Suprapubic skin (tissue), 4 donors: ENCODE results near the gene SOS2. TPM values are rescaled to one million over a fixed set of nuclear protein-coding genes. Genes with fewer than 3 reads are reported as not detected.

ENCODE experiments used
- DNase-seq, 2 donors: peaks; one replicate each; pipeline ENCODE4 v3.0.0-alpha.2; 2019; ENCODE audit warnings: low spot score in 2 of 2
- H3K27ac ChIP-seq: fragments of 200-600 bp; sonication (generic); one replicate; pipeline ENCODE4 v1.5.1; 2019
- H3K27me3 ChIP-seq: fragments of 200-600 bp; sonication (generic); one replicate; pipeline ENCODE4 v1.5.1; 2019
- H3K36me3 ChIP-seq: fragments of 200-600 bp; sonication (generic); one replicate; pipeline ENCODE4 v1.5.1; 2019
- H3K4me1 ChIP-seq: fragments of 200-600 bp; sonication (generic); one replicate; pipeline ENCODE4 v1.5.1; 2019
- H3K4me3 ChIP-seq: fragments of 200-600 bp; sonication (generic); one replicate; pipeline ENCODE4 v1.5.1; 2019; ENCODE audit warnings: mild to moderate bottlenecking
- H3K9me3 ChIP-seq: fragments of 200-600 bp; sonication (generic); one replicate; pipeline ENCODE4 v1.5.1; 2019
- CTCF ChIP-seq, 2 donors: fragments of 200-600 bp in 1 of 2; fragments of 450-650 bp in 1 of 2; sonication (generic) in 1 of 2; IDR thresholded peaks; one replicate each; pipeline ENCODE4 v1.5.1; 2016 to 2019; ENCODE audit warnings: antibody characterized with exemption in 2 of 2, mild to moderate bottlenecking in 1 of 2, moderate library complexity in 1 of 2
- EP300 ChIP-seq: sonication (generic); formaldehyde crosslinking; IDR thresholded peaks from one replicate; pipeline ENCODE4 v1.6.1; 2017; ENCODE audit warnings: antibody characterized with exemption
- POLR2A ChIP-seq, 2 donors: fragments of 450-650 bp; IDR thresholded peaks; one replicate each; pipeline ENCODE4 v1.6.1; 2017; ENCODE audit warnings: antibody characterized with exemption in 2 of 2, mild to moderate bottlenecking in 2 of 2, moderate library complexity in 2 of 2
- POLR2AphosphoS5 ChIP-seq, 3 donors: sonication (generic); formaldehyde crosslinking; IDR thresholded peaks; one replicate each; pipeline ENCODE4 v1.6.1; 2017; ENCODE audit warnings: antibody characterized with exemption in 3 of 3
- WGBS: methylation state at CpG from one replicate; pipeline ENCODE4 v1.1.5; 2018; 5-methylcytosine and 5-hydroxymethylcytosine counted together
- total RNA-seq, 4 donors: library from RNA; depleted of rRNA; stranded (reverse); fragments of >200 nt; gene quantifications; one replicate each; pipeline ENCODE4 v1.1.0, GENCODE V29; 2016

SOS2 gene
- total RNA-seq, 4 donors from 2014 or later: 22.5 to 40.8 (median 30.4) TPM

GRCh38 chr14:50122291-50122690 lies 109.1 kb downstream of the SOS2 start:
- WGBS: 86% methylated on average over 6 of the region's 6 CpGs
- Histone ChIP-seq H3K27me3 (no peaks in the 10 kb centered on the region), H3K9me3 (no peaks in the 10 kb centered on the region), H3K4me3 (no peak overlapping the region), H3K27ac (no peak overlapping the region), H3K4me1 (no peaks in the 10 kb centered on the region), H3K36me3 (peaks cover 53% of the 10 kb centered on the region)
- TF ChIP-seq EP300 (no peak), POLR2A (IDR thresholded peaks at IDR 0.05) (no peak), CTCF (IDR thresholded peaks at IDR 0.05) (no peak), POLR2AphosphoS5 (IDR thresholded peaks at IDR 0.05) (no peak)
- no peak for DNase-seq

- no peak for TF ChIP-seq CTCF (IDR thresholded peaks at IDR 0.05)
- no peak for TF ChIP-seq POLR2A (IDR thresholded peaks at IDR 0.05)
- no peak for TF ChIP-seq POLR2AphosphoS5 (IDR thresholded peaks at IDR 0.05)
- no peak for TF ChIP-seq EP300
- 89% methylated on average over 5 of the region's 5 CpGs for WGBS
Measured at GRCh38 chr14:50121486-50121885, 109.9 kb downstream of the SOS2 start.

GRCh38 chr14:50117456-50117855 lies 113.9 kb downstream of the SOS2 start:
- Histone ChIP-seq H3K4me3 (no peak overlapping the region), H3K36me3 (peaks cover 40% of the 10 kb centered on the region), H3K27me3 (no peaks in the 10 kb centered on the region), H3K9me3 (no peaks in the 10 kb centered on the region), H3K4me1 (peaks cover 23% of the 10 kb centered on the region), H3K27ac (peak overlapping the region; percentile 79)
- 85% methylated on average over 2 of the region's 2 CpGs for WGBS
- no peak for DNase-seq
- TF ChIP-seq EP300: no peak
- no peak for TF ChIP-seq CTCF (IDR thresholded peaks at IDR 0.05)
- TF ChIP-seq POLR2A (IDR thresholded peaks at IDR 0.05): no peak
- TF ChIP-seq POLR2AphosphoS5 (IDR thresholded peaks at IDR 0.05): no peak

More at GRCh38 chr14:50121486-50121885, 109.9 kb downstream of the SOS2 start:
- no peak overlapping the region for H3K27ac ChIP-seq
- H3K27me3 ChIP-seq: no peaks in the 10 kb centered on the region
- DNase-seq: no peak
- no peaks in the 10 kb centered on the region for H3K9me3 ChIP-seq
- H3K36me3 ChIP-seq: peaks cover 47% of the 10 kb centered on the region
- H3K4me1 ChIP-seq: peaks cover 6% of the 10 kb centered on the region
- no peak overlapping the region for H3K4me3 ChIP-seq

- DNase-seq: no peak
- H3K9me3 ChIP-seq: no peaks in the 10 kb centered on the region
- TF ChIP-seq EP300 (no peak), POLR2AphosphoS5 (IDR thresholded peaks at IDR 0.05) (no peak), POLR2A (IDR thresholded peaks at IDR 0.05) (no peak), CTCF (IDR thresholded peaks at IDR 0.05) (no peak)
- peak overlapping the region; percentile 71 for H3K4me3 ChIP-seq
- H3K4me1 ChIP-seq: peaks cover 23% of the 10 kb centered on the region
- peak overlapping the region; percentile 79 for H3K27ac ChIP-seq
- WGBS: 21% methylated on average over 2 of the region's 2 CpGs
- no peaks in the 10 kb centered on the region for H3K27me3 ChIP-seq
- H3K36me3 ChIP-seq: peaks cover 45% of the 10 kb centered on the region
Measured at GRCh38 chr14:50116966-50117365, 114.4 kb downstream of the SOS2 start.

- Histone ChIP-seq H3K9me3 (no peaks in the 10 kb centered on the region), H3K4me1 (peaks cover 23% of the 10 kb centered on the region), H3K4me3 (peak within 1 kb of the TSS; percentile 71), H3K27me3 (no peaks in the 10 kb centered on the region), H3K27ac (peak within 1 kb of the TSS; percentile 79), H3K36me3 (peaks cover 51% of the 10 kb centered on the region)
- TF ChIP-seq CTCF (IDR thresholded peaks at IDR 0.05) (no peak), POLR2AphosphoS5 (IDR thresholded peaks at IDR 0.05) (peak; percentile 92 to 93 (median 93)), EP300 (no peak), POLR2A (IDR thresholded peaks at IDR 0.05) (peak in 1 of 2 donors; percentile 88)
- DNase-seq: peak; percentile 96 to 97
- WGBS: 0% methylated on average over 16 of the region's 63 CpGs
Measured at GRCh38 chr14:50116181-50116956, 115.0 kb downstream of the SOS2 start, which contains the start of gene VCPKMT. VCPKMT (minus strand) TSS chr14:50116572; CDS start chr14:50116552, 20 bp downstream.
